Ishikawa (cell line): ENCODE data around the gene CAMTA1.

Experiments
- CEBPB ChIP-seq: IDR thresholded peaks from 2 replicates; pipeline ENCODE4 v1.6.1; 2012
- CREB1 ChIP-seq: IDR thresholded peaks from 2 replicates; pipeline ENCODE4 v1.6.1; 2012; ENCODE audit warnings: low read depth
- EP300 ChIP-seq: IDR thresholded peaks from 2 replicates; pipeline ENCODE4 v1.6.1; 2012; ENCODE audit warnings: borderline replicate concordance
- MAX ChIP-seq: IDR thresholded peaks from 2 replicates; pipeline ENCODE4 v1.6.1; 2012
- RAD21 ChIP-seq: IDR thresholded peaks from 2 replicates; pipeline ENCODE4 v1.6.1; 2012; ENCODE audit warnings: low read depth
- TAF1 ChIP-seq: IDR thresholded peaks from 2 replicates; pipeline ENCODE4 v1.6.1; 2012; ENCODE audit warnings: low read depth, mild to moderate bottlenecking
- TEAD4 ChIP-seq: IDR thresholded peaks from 2 replicates; pipeline ENCODE4 v1.6.1; 2012
- YY1 ChIP-seq: IDR thresholded peaks from 2 replicates; pipeline ENCODE4 v1.6.1; 2012; ENCODE audit warnings: low read depth
- TF ChIP-seq, protein P1 (sequence below): IDR thresholded peaks from 2 replicates; pipeline ENCODE4 v1.6.1; 2012; ENCODE audit warnings: low read depth, mild to moderate bottlenecking

DNA sequence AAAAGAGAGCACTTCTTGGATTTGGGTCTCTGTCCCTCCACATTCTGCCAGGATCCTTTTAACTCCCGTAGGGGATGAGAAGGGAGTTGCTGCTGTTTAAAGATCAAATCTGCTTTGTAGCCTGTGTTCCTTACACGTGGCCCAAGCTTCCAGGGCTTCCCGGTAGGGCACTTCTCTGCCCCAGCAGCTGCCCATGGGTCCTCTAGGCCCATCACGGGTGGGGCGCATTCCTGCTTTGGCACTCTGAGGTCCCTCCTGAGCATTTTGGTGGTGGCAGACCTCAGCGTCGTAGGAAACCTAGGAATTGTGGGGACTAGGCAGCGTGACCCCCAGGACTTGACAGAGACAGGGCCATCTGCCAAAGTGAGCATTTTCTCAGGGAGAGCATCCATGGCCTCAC is 565.5 kb downstream of the CAMTA1 start:
- TF ChIP-seq EP300 (no peak), YY1 (no peak), RAD21 (no peak), TAF1 (no peak), CREB1 (no peak), CEBPB (no peak), MAX (no peak), TEAD4 (no peak)
- TF ChIP-seq, protein P1, sequence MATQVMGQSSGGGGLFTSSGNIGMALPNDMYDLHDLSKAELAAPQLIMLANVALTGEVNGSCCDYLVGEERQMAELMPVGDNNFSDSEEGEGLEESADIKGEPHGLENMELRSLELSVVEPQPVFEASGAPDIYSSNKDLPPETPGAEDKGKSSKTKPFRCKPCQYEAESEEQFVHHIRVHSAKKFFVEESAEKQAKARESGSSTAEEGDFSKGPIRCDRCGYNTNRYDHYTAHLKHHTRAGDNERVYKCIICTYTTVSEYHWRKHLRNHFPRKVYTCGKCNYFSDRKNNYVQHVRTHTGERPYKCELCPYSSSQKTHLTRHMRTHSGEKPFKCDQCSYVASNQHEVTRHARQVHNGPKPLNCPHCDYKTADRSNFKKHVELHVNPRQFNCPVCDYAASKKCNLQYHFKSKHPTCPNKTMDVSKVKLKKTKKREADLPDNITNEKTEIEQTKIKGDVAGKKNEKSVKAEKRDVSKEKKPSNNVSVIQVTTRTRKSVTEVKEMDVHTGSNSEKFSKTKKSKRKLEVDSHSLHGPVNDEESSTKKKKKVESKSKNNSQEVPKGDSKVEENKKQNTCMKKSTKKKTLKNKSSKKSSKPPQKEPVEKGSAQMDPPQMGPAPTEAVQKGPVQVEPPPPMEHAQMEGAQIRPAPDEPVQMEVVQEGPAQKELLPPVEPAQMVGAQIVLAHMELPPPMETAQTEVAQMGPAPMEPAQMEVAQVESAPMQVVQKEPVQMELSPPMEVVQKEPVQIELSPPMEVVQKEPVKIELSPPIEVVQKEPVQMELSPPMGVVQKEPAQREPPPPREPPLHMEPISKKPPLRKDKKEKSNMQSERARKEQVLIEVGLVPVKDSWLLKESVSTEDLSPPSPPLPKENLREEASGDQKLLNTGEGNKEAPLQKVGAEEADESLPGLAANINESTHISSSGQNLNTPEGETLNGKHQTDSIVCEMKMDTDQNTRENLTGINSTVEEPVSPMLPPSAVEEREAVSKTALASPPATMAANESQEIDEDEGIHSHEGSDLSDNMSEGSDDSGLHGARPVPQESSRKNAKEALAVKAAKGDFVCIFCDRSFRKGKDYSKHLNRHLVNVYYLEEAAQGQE, result no peak
